ENCODE results near the gene GAK.

The GAK gene

DNA sequence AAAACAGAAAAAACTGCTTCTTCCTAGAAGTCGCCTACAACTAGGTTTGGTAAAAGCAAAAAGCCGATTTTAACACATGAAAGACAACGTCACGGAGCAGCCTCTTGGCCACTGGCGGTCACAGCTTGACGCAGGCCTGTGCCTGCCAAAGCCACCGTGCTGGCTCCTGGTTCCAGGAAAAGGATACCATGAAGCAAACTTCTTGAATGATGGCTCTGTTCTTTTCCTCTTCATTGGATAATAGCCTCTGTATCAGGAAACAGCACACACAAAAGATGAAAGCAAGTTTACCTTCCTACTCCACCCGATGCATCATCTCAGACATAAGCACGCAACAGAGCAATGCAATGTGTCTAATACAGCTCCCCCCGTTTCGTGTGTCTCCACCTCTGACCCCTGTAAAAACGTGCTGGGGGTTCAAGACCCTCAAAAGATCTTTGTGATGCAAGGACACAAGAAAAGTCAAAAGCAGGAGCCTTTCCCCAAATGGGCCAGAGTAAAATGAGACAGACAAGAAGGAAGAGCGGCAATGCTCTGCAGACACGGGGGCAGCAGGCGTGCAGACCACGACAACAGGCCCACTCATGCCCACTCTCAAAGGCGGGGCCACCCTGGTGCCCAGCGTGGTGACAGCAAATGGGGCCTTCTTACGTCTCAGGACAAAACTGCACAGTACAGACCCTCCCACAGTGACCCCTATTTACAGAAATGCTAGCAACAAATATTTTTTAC, 19.4 kb downstream of the GAK start:
- no peaks in the 10 kb centered on the region for H3K4me1 ChIP-seq (ENCODE audit: control insufficient read depth, insufficient read depth, low read length)
- H3K27ac ChIP-seq (ENCODE audit: low read length): no peak overlapping the region
- H3K9me3 ChIP-seq (ENCODE audit: control insufficient read depth in 2 of 2, low read length in 2 of 2): no peaks in the 10 kb centered on the region
- H3K9ac ChIP-seq (ENCODE audit: low read length in 2 of 2): no peak overlapping the region
- no peaks in the 10 kb centered on the region for H3K27me3 ChIP-seq (ENCODE audit: control insufficient read depth in 1 of 2, insufficient read depth in 2 of 2, low read length in 2 of 2)
- H3K36me3 ChIP-seq (ENCODE audit: control insufficient read depth in 2 of 2, insufficient read depth in 2 of 2, low read length in 2 of 2): peaks cover 3 to 15% of the 10 kb centered on the region in 2 donors
- H3K4me3 ChIP-seq (ENCODE audit: low read length in 2 of 2): no peak overlapping the region

DNA sequence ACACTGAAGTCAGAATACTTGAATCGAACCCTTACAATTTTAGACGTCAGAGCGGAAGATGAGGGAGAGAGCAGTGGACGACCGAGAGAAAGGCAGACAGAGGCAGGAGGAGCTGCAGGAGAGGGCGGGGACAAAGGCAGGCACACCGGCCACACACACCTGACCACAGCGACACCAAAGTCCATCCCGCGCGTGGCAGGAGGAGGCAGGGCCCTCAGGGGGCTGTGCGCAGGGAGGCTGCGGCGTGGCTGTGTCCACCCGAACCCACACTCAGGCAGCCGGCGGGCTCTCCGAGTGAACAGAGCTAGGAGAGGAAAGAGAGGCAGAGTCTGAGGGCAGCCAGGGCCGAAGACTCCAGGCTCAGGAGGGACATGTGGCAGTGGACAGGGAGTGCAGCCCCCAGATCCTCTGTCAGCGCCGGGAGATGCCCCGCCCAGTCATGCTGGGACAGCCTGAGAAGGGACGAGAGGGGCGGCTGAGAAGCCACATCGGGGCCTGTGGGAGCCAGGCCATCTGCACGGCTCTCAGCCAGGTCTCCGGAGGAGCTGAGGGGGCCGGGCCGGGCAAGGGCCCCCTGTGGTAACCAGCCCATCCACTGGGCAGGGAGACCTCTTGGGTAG, 20.1 kb downstream of the GAK start:
- Histone ChIP-seq H3K36me3 (ENCODE audit: control insufficient read depth in 2 of 2, insufficient read depth in 2 of 2, low read length in 2 of 2) (peaks cover 3 to 15% of the 10 kb centered on the region in 2 donors), H3K9ac (ENCODE audit: low read length in 2 of 2) (no peak overlapping the region)

DNA sequence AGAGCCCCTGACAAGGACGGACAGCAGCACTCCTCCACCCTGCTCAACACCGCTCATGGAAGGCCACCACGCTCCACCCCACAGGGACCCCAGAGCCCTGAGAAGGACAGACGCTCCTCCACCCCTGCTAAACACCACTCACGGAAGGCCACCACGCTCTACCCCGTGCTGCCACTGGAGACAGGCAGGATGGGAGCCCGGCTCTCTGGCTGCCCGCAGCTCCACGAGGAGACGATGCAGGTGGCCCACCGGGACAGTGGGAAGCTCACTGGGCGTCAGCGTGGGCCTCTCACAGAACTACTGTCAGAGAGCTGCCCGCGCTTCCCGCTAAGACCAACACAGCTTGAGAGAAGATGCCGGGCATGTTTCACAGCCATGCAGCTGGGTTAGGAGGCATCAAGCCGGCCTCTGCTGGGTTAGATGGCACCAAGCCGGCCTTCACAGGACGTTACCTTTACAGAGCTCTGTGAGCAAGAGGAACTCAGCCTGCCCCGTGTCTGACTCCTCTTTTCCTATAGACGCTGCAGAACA, 20.8 kb downstream of the GAK start:
- Histone ChIP-seq H3K4me1 (ENCODE audit: control insufficient read depth, insufficient read depth, low read length) (no peaks in the 10 kb centered on the region), H3K9me3 (ENCODE audit: control insufficient read depth in 2 of 2, low read length in 2 of 2) (no peaks in the 10 kb centered on the region), H3K9ac (ENCODE audit: low read length in 2 of 2) (no peak overlapping the region), H3K27ac (ENCODE audit: low read length) (no peak overlapping the region), H3K27me3 (ENCODE audit: control insufficient read depth in 1 of 2, insufficient read depth in 2 of 2, low read length in 2 of 2) (no peaks in the 10 kb centered on the region), H3K36me3 (ENCODE audit: control insufficient read depth in 2 of 2, insufficient read depth in 2 of 2, low read length in 2 of 2) (peaks cover 3 to 16% of the 10 kb centered on the region in 2 donors), H3K4me3 (ENCODE audit: low read length in 2 of 2) (no peak overlapping the region)

More for the DNA sequence above, 20.1 kb downstream of the GAK start:
- no peaks in the 10 kb centered on the region for H3K9me3 ChIP-seq (ENCODE audit: control insufficient read depth in 2 of 2, low read length in 2 of 2)
- H3K4me1 ChIP-seq (ENCODE audit: control insufficient read depth, insufficient read depth, low read length): no peaks in the 10 kb centered on the region
- no peak overlapping the region for H3K4me3 ChIP-seq (ENCODE audit: low read length in 2 of 2)
- H3K27ac ChIP-seq (ENCODE audit: low read length): no peak overlapping the region
- no peaks in the 10 kb centered on the region for H3K27me3 ChIP-seq (ENCODE audit: control insufficient read depth in 1 of 2, insufficient read depth in 2 of 2, low read length in 2 of 2)

GRCh38 chr4:910366-911091, 21.6 kb downstream of the GAK start:
- Histone ChIP-seq H3K4me3 (ENCODE audit: low read length in 2 of 2) (no peak overlapping the region), H3K36me3 (ENCODE audit: control insufficient read depth in 2 of 2, insufficient read depth in 2 of 2, low read length in 2 of 2) (peaks cover 3 to 17% of the 10 kb centered on the region in 2 donors), H3K27me3 (ENCODE audit: control insufficient read depth in 1 of 2, insufficient read depth in 2 of 2, low read length in 2 of 2) (no peaks in the 10 kb centered on the region), H3K9ac (ENCODE audit: low read length in 2 of 2) (no peak overlapping the region), H3K4me1 (ENCODE audit: control insufficient read depth, insufficient read depth, low read length) (no peaks in the 10 kb centered on the region), H3K9me3 (ENCODE audit: control insufficient read depth in 2 of 2, low read length in 2 of 2) (no peaks in the 10 kb centered on the region), H3K27ac (ENCODE audit: low read length) (no peak overlapping the region)

DNA sequence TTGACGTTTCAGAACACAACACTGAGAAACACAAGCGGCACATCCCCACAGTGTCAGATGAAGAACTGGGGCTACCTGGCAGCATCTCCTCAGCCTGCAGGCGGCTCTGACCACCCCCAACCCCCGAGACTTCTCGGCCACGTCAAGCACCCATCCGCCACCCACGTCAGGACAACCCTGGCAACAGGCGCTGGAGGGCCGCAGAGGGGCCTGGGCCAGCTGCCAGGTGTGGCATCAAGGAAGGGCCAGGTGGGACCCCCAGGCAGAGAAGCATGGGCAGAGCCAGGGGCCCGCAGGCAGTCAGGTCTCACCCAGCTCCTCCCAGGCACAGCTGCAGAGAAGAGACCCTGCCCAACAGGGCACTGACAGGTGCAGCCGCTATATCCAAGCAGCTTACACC, 22.3 kb downstream of the GAK start:
- H3K36me3 ChIP-seq (ENCODE audit: control insufficient read depth in 2 of 2, insufficient read depth in 2 of 2, low read length in 2 of 2): peaks cover 3 to 17% of the 10 kb centered on the region in 2 donors
- no peak overlapping the region for H3K4me3 ChIP-seq (ENCODE audit: low read length in 2 of 2)
- no peaks in the 10 kb centered on the region for H3K9me3 ChIP-seq (ENCODE audit: control insufficient read depth in 2 of 2, low read length in 2 of 2)
- no peaks in the 10 kb centered on the region for H3K4me1 ChIP-seq (ENCODE audit: control insufficient read depth, insufficient read depth, low read length)
- H3K9ac ChIP-seq (ENCODE audit: low read length in 2 of 2): no peak overlapping the region
- H3K27ac ChIP-seq (ENCODE audit: low read length): no peak overlapping the region
- H3K27me3 ChIP-seq (ENCODE audit: control insufficient read depth in 1 of 2, insufficient read depth in 2 of 2, low read length in 2 of 2): no peaks in the 10 kb centered on the region

DNA sequence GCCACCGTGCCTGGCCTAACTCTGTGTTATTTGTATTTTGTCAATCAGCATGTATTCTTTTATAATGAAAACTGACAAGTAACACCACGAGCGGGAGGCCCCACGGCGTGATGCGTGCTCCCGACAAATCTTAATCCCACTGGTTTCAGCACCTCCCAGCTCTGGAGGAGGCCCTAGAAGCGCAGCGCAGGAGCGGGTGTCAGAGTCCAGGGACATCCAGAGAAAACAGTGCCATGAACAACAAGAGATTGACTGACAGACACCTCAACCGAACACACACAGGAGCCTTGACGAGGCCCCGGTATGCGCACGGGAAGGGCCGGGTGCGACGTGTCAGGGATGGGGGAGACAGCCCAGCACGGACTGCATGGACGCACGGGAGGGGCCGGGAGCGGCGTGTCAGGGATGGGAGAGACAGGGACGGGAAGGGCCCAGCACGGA, 23.0 kb downstream of the GAK start:
- no peaks in the 10 kb centered on the region for H3K4me1 ChIP-seq (ENCODE audit: control insufficient read depth, insufficient read depth, low read length)
- no peak overlapping the region for H3K27ac ChIP-seq (ENCODE audit: low read length)
- H3K36me3 ChIP-seq (ENCODE audit: control insufficient read depth in 2 of 2, insufficient read depth in 2 of 2, low read length in 2 of 2): peaks cover 3 to 17% of the 10 kb centered on the region in 2 donors
- no peaks in the 10 kb centered on the region for H3K9me3 ChIP-seq (ENCODE audit: control insufficient read depth in 2 of 2, low read length in 2 of 2)
- no peaks in the 10 kb centered on the region for H3K27me3 ChIP-seq (ENCODE audit: control insufficient read depth in 1 of 2, insufficient read depth in 2 of 2, low read length in 2 of 2)
- no peak overlapping the region for H3K9ac ChIP-seq (ENCODE audit: low read length in 2 of 2)
- H3K4me3 ChIP-seq (ENCODE audit: low read length in 2 of 2): no peak overlapping the region

- H3K36me3 ChIP-seq (ENCODE audit: control insufficient read depth in 2 of 2, insufficient read depth in 2 of 2, low read length in 2 of 2): peaks cover 0 to 18% of the 10 kb centered on the region in 2 donors
- no peaks in the 10 kb centered on the region for H3K9me3 ChIP-seq (ENCODE audit: control insufficient read depth in 2 of 2, low read length in 2 of 2)
- H3K4me3 ChIP-seq (ENCODE audit: low read length in 2 of 2): no peak overlapping the region
- H3K4me1 ChIP-seq (ENCODE audit: control insufficient read depth, insufficient read depth, low read length): no peaks in the 10 kb centered on the region
- no peaks in the 10 kb centered on the region for H3K27me3 ChIP-seq (ENCODE audit: control insufficient read depth in 1 of 2, insufficient read depth in 2 of 2, low read length in 2 of 2)
- no peak overlapping the region for H3K27ac ChIP-seq (ENCODE audit: low read length)
- no peak overlapping the region for H3K9ac ChIP-seq (ENCODE audit: low read length in 2 of 2)
These were observed 24.3 kb downstream of the GAK start for GRCh38 chr4:907691-908425.

- Histone ChIP-seq H3K4me3 (ENCODE audit: low read length in 2 of 2) (no peak overlapping the region), H3K27me3 (ENCODE audit: control insufficient read depth in 1 of 2, insufficient read depth in 2 of 2, low read length in 2 of 2) (no peaks in the 10 kb centered on the region)
These were observed 25.1 kb downstream of the GAK start for GRCh38 chr4:907103-907400.

DNA sequence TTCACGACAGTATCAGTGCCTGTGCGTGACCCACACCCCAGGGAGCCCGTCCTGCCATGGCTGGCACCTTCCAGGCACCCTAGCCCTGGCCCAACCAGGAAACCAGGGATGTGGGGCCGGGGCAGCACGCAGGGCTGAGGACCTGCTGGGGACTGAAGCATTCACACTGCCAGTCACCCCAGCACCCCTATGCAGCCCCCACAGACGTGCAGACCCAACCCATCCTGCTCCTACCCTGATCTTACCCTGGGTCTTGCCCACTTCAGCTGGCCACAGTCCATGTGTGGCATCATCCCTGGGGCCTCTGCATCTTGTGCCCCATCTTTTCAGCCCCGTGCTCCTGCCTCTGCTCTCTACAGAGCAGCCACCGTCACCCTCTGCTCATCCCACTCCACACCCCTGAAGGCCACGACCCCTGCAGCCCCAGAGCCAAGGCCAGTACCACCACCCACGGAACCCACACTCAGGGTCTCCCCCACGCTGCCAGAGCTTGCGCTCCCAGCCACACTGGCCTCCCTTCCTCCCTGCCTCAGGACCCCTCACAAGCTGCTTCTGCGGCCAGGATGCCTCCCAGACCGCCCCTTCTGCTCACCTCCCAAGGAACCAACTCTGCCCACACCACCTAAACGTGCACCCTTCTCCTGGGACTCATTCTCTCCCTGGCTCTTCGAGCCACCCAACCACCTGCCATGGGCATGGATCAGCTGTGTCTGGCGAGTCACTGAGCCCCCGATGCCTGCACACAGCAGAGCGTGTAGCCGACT, 25.6 kb downstream of the GAK start:
- Histone ChIP-seq H3K27ac (ENCODE audit: low read length) (no peak overlapping the region), H3K27me3 (ENCODE audit: control insufficient read depth in 1 of 2, insufficient read depth in 2 of 2, low read length in 2 of 2) (no peaks in the 10 kb centered on the region), H3K9ac (ENCODE audit: low read length in 2 of 2) (no peak overlapping the region), H3K9me3 (ENCODE audit: control insufficient read depth in 2 of 2, low read length in 2 of 2) (no peaks in the 10 kb centered on the region), H3K36me3 (ENCODE audit: control insufficient read depth in 2 of 2, insufficient read depth in 2 of 2, low read length in 2 of 2) (peaks cover 0 to 13% of the 10 kb centered on the region in 2 donors), H3K4me1 (ENCODE audit: control insufficient read depth, insufficient read depth, low read length) (no peaks in the 10 kb centered on the region), H3K4me3 (ENCODE audit: low read length in 2 of 2) (no peak overlapping the region)

More at GRCh38 chr4:907103-907400, 25.1 kb downstream of the GAK start:
- no peak overlapping the region for H3K27ac ChIP-seq (ENCODE audit: low read length)
- H3K9me3 ChIP-seq (ENCODE audit: control insufficient read depth in 2 of 2, low read length in 2 of 2): no peaks in the 10 kb centered on the region
- H3K9ac ChIP-seq (ENCODE audit: low read length in 2 of 2): no peak overlapping the region
- no peaks in the 10 kb centered on the region for H3K4me1 ChIP-seq (ENCODE audit: control insufficient read depth, insufficient read depth, low read length)
- peaks cover 0 to 18% of the 10 kb centered on the region in 2 donors for H3K36me3 ChIP-seq (ENCODE audit: control insufficient read depth in 2 of 2, insufficient read depth in 2 of 2, low read length in 2 of 2)
